NCI-H1417 (cell line): Measurements from ENCODE around the gene ZNF23.
A peak's percentile ranks its signal among the peaks of the same experiment; 100 is the strongest.
"Not testable (repeated sequence)": the region's sequence is repeated elsewhere in the genome, so short reads cannot be mapped to it uniquely, and the experiment has no call there.

ENCODE experiments used
- DNase-seq, 3 experiments: peaks; one replicate each; lab custom pipeline; 2025; lab: John Stamatoyannopoulos, UW

ZNF23 gene

GRCh38 chr16:71461686-71462648 is at the start of gene ZNF23:
Gene ZNF23, minus strand, starts transcription at chr16:71462247. Its CDS starts 5,451 bp downstream, at chr16:71456796.
- DNase-seq = peak; percentile 61 to 79 (median 76)

GRCh38 chr16:71507061-71507460 is 45.0 kb upstream of the ZNF23 start:
- DNase-seq = no peak

- DNase-seq = no peak
Measured at GRCh38 chr16:71504901-71505300, 42.9 kb upstream of the ZNF23 start.

- DNase-seq = not testable (repeated sequence)
Measured at GRCh38 chr16:71504051-71504450, 42.0 kb upstream of the ZNF23 start.

DNA sequence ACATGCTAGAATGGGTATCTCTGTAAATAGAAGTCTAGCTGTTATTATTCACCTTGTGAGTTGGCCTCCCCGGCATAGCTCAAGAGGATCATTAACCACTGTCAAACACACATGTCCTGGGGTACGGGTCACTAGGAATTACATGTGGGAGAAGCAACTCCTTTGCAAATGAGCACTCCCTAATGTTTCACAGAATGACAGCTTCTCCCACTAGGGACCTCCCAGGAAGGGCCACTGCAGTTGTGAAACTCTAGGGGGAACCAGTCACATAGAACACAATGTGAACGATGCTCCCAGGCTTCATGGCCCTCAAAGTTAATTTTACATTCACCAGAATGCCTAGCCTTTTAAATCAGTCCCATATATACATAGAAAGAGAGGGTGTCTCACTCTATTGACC is 39.5 kb upstream of the ZNF23 start:
- no peak for DNase-seq

- DNase-seq = no peak
Measured at GRCh38 chr16:71500964-71501363, 38.9 kb upstream of the ZNF23 start.

DNA sequence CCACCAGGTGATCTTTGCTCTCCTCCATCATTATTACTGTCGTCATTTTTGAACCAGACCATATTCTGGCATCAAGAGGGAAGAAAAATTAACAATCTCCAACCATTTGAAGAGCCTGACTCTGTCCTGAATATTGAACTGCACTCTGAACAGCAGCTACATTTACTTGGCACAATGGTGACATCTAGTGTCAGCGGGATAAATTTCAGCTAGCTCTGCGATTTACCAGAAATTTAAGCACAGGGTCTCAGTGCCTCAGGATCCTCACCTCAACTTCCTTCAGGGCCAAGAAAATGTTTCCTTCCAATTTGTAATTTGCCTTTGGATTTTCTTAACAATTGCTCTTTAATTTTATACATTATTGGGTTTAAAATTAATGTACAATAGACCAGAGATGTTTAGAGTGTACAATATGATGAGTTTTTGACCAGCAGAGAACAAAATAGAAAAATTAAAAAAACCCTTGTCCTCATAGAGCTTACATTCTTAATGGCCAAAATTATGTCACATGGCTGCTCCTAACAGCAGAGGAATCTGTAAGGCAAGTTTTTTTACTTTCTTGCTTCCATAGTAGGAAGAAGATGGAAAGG is 37.8 kb upstream of the ZNF23 start:
- peak in 2 of 3 experiments; percentile 25 to 64 for DNase-seq

- DNase-seq = no peak
Measured at GRCh38 chr16:71498031-71498430, 36.0 kb upstream of the ZNF23 start.

GRCh38 chr16:71493213-71493612 is 31.2 kb upstream of the ZNF23 start:
- no peak for DNase-seq

DNA sequence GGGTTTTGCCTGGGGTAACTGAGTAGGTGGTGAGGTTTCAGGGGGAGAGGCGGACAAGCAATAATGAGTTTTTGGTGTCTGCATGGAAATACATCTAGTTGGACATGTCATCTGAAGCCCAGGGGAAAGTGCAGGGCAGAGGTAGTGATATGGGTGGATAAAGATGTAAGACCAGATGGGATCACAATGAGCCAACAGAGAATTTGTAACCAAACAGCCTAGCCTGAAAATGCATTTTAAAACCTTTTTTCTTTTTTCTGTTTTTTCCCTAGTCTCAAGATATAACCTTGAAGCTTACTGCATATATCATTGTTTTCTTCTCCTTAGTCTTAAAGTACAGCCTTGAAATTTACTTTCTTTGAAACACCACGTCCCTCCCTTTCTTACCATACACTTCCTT is 30.7 kb upstream of the ZNF23 start:
- DNase-seq = no peak

GRCh38 chr16:71491054-71491453 is 29.0 kb upstream of the ZNF23 start:
- DNase-seq = no peak

DNA sequence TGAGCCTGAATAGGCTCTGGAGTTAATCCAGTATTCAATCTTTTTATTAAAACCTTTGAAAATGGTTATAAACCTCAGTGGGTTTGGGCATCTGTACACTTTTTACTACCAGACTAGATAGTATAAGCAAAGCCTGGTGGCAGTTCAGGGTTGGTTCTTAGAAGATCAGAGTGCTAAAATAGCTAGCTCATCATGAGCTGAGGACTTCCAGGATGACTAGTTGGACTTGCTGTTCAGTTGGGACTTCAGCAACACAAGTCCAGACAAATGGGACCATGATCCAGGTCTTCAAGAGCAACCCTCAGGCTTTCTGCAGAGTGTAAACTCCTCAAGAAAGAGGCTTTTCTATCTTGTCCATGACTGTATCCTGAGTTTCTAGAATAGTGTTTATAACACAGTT is 28.3 kb upstream of the ZNF23 start:
- DNase-seq = no peak

- no peak for DNase-seq
Measured at GRCh38 chr16:71489122-71489521, 27.1 kb upstream of the ZNF23 start, which contains the start of gene ZNF19. Gene ZNF19, minus strand, starts transcription at chr16:71489324. Its CDS starts 7,210 bp downstream, at chr16:71482114.

DNA sequence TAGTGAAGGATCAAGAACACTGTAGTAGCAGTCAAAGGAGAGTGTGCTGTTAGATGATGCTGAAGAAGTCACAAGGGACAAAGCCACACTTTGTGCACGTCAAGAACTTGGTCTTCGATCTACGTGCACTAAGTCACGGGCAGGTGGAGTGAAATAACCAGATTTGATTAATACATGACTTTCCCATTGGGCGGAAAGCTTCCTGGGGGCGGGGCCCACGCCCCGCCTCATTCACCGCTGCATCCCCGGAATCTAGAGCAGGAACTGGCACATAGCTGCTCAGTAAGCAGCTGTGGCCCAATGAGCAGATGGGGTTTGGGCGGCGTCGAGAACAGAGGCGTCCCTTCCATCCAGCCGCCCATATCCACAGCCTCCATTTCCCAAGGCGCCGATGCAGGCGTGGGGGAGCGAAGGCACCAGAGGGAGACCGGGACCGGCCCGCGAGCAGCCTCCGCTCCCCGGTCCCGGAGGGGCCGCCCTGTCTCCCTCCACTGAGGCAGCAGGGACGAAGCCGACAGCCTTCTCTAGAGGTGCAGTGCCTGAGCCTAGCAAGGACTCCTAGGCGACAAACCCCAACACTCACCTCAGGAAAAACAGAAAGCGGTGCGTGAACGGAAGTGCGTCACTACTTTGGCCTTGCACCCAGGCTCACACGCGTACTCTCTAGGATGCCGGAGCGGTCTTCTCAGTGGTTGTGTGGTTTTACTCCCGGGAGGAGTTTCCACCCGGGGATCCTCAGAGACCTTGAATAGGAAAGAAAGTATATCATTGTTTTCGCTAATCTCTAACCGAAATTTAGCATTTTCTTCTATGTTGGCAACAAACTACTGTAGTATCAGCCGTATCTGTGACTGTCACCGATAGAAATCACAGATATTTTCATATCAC is 22.2 kb upstream of the ZNF23 start:
- peak; percentile 78 to 93 (median 80) for DNase-seq

- DNase-seq = no peak
Measured at GRCh38 chr16:71482569-71482968, 20.5 kb upstream of the ZNF23 start.

- no peak for DNase-seq
Measured at GRCh38 chr16:71480956-71481355, 18.9 kb upstream of the ZNF23 start.

DNA sequence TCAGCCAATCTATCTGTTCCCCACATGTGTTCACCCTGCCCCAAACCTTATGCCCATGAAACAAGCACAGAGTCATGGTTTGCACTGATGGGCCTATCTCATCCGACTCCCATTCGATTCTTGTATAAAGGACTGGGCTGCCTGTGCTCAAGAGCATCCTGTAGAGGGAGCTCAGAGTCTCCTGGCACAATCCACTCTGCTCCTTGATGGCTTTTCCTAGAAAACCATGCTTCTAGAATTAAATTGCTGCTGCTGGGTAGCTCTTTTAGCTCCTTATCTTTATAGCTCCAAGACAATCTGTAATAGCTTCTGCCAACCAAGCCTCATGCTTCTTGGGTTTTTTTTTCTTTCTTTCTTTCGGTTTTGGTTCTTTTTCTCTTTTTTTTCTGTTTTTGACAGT is 17.4 kb upstream of the ZNF23 start:
- peak in 1 of 3 experiments; percentile 27 for DNase-seq

DNA sequence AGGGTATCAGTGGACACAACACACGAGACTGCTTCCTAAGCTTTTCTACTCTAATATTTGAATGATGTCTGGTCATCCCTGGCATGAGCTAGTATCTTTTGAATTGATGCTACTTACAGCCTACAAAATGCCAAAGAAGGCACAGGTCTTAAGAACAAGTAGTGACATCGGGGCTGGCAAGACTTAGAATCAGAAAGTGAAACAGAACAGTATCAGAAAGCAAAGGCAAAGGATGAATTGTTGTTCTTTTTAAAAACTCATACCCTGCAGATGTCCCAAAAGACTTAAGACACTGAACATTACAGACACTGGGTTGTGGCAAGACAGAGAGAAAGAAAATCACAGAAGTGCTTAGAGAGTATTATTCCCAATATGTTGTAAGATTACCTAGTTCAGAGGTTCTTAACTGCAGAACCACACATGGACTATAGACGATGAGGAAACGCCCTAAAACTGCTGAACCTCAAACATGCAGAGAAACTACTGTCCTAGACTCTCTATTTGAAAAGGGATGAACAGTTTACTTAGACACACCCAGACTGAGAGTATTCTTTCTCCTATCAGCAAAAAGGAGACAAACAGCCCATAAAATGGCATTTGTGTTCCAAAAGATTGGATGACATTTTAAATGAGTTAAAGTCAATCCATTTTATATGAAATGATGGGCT is 14.5 kb upstream of the ZNF23 start:
- DNase-seq = no peak

GRCh38 chr16:71474864-71475263 is 12.8 kb upstream of the ZNF23 start:
- DNase-seq = no peak

GRCh38 chr16:71473891-71474290 is 11.8 kb upstream of the ZNF23 start:
- DNase-seq = no peak

GRCh38 chr16:71472931-71473330 is 10.9 kb upstream of the ZNF23 start:
- no peak for DNase-seq

- DNase-seq = no peak
Measured at GRCh38 chr16:71472051-71472450, 10.0 kb upstream of the ZNF23 start.
